Spleen (tissue), 11 donors: Measurements from ENCODE around the gene CUL7. TPM values are rescaled to one million over a fixed set of nuclear protein-coding genes. Genes with fewer than 3 reads are reported as not detected.

Experiments used
- DNase-seq: peaks from one replicate; pipeline ENCODE4 v3.0.0-alpha.2; 2020
- H3K27ac ChIP-seq, 8 donors: fragments of 200-600 bp; sonication (generic) in 7 of 8; 1 replicate in 4 of 8; 2 replicates in 4 of 8; pipeline versions ENCODE4 v1.5.0 to v1.8.0; 2016 to 2021; ENCODE audit warnings: inconsistent platforms in 4 of 8, mild to moderate bottlenecking in 4 of 8, moderate library complexity in 1 of 8
- H3K27me3 ChIP-seq, 7 donors: fragments of 200-600 bp; sonication (generic) in 6 of 7; replicated peaks in 1 of 7; 1 replicate in 4 of 7; 2 replicates in 3 of 7; pipeline versions ENCODE4 v1.5.0 to v1.8.0; 2016 to 2021; ENCODE audit warnings: inconsistent platforms in 3 of 7, mild to moderate bottlenecking in 1 of 7
- H3K36me3 ChIP-seq, 6 donors: fragments of 200-600 bp; sonication (generic) in 5 of 6; 1 replicate in 4 of 6; 2 replicates in 2 of 6; pipeline versions ENCODE4 v1.5.0 to v1.8.0; 2016 to 2021; ENCODE audit warnings: inconsistent platforms in 2 of 6
- H3K4me1 ChIP-seq, 6 donors: fragments of 200-600 bp; sonication (generic) in 5 of 6; 1 replicate in 3 of 6; 2 replicates in 3 of 6; pipeline versions ENCODE4 v1.5.0 to v1.8.0; 2016 to 2021; ENCODE audit warnings: inconsistent platforms in 3 of 6
- H3K4me3 ChIP-seq, 8 donors: fragments of 200-600 bp; sonication (generic) in 7 of 8; 1 replicate in 4 of 8; 2 replicates in 4 of 8; pipeline versions ENCODE4 v1.5.0 to v1.8.0; 2016 to 2021; ENCODE audit warnings: inconsistent platforms in 4 of 8, mild to moderate bottlenecking in 4 of 8, moderate library complexity in 2 of 8
- H3K9me3 ChIP-seq, 8 donors: fragments of 200-600 bp; sonication (generic) in 7 of 8; 1 replicate in 4 of 8; 2 replicates in 4 of 8; pipeline versions ENCODE4 v1.5.0 to v1.8.0; 2016 to 2021; ENCODE audit warnings: inconsistent platforms in 4 of 8
- POLR2A ChIP-seq, 3 donors: fragments of 450-650 bp; IDR thresholded peaks; one replicate each; pipeline ENCODE4 v1.5.1; 2017; ENCODE audit warnings: antibody characterized with exemption in 3 of 3, mild to moderate bottlenecking in 1 of 3
- POLR2AphosphoS5 ChIP-seq, 3 donors: sonication (generic); formaldehyde crosslinking; IDR thresholded peaks; one replicate each; pipeline ENCODE4 v1.5.1; 2017; ENCODE audit warnings: antibody characterized with exemption in 3 of 3
- WGBS, 5 donors: extraction: QIAGEN DNeasy Blood & Tissue Kit in 3 of 5; methylation state at CpG; one replicate each; pipeline versions ENCODE4 v1.1.5 to v1.1.7; 2013 to 2018; 5-methylcytosine and 5-hydroxymethylcytosine counted together
- intact Hi-C: fragments of 100-400 bp; cut with DNase I; formaldehyde crosslinking; loops from one replicate; pipeline ENCODE4 v1.15.0; 2023; ENCODE audit warnings: low total_unique reads
- polyA plus RNA-seq, 3 donors: library from polyadenylated mRNA; stranded (reverse); fragments of 200-250 nt; gene quantifications; one replicate each; pipeline ENCODE4 v1.2.1, GENCODE V29; 2013
- total RNA-seq, 7 donors: library from RNA; depleted of rRNA in 3 of 7; stranded (reverse); fragments of >200 nt in 3 of 7; fragmentation: NEBNext Ultra II Directional in 4 of 7; extraction: Animal tissue kit (Norgen Biotek cat#: 25700) in 4 of 7; gene quantifications; one replicate each; pipeline versions ENCODE4 v1.1.0 to v1.2.1, GENCODE V29; 2016 to 2021
- TF ChIP-seq, protein P1 (sequence below), 11 experiments: fragments of 200-600 bp in 7 of 11; fragments of 450-650 bp in 4 of 11; sonication (generic) in 4 of 11; IDR thresholded peaks in 8 of 11; conservative IDR thresholded peaks in 3 of 11; 1 replicate in 7 of 11; 2 replicates in 4 of 11; pipeline versions ENCODE4 v1.4.0 to v1.8.0; 2016 to 2021; ENCODE audit warnings: antibody characterized with exemption in 11 of 11, inconsistent platforms in 4 of 11, mild to moderate bottlenecking in 1 of 11
- donor health status: healthy with polysubstance abuse.
- donor health status: DM: no; HTN: no; CAD: no; lungs with moderate emphysema.
- donor health status: DM: no; HTN: no; CAD: no.
- donor health status: Bipolar disorder and iron deficiency.
- donor health status: healthy.
- donor health status: DM: no; HTN: no; CAD: no.
- donor health status: DM: yes; HTN: yes; CAD: no.

The CUL7 gene
- total and polyA plus RNA-seq, 10 donors: 3.6 to 23.1 (median 13.7) TPM

DNA sequence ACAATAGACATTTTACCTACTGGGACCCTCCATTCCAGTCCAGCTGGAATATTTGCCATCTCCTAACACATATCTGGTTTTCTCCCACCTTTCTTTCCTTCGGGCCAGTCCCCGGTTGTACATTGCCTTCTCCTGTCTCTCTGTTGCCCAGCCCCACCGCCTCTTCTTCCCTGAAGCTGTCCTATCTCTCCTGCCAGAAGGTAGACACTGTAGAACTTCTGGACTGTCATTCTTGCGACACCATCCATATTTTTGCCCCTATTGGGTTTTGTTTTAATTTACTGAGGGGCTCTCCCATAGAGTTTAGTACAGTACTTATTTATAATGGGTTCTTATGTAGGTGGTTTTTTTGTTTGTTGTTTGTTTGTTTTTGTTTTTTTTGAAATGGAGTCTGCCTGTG lies 27.4 kb upstream of the CUL7 start:
- Histone ChIP-seq H3K4me1 (peaks cover 0 to 18% (median 12%) of the 10 kb centered on the region in 6 donors), H3K27me3 (peaks cover 0 to 20% (median 18%) of the 10 kb centered on the region in 7 donors), H3K9me3 (no peaks in the 10 kb centered on the region), H3K4me3 (no peak overlapping the region), H3K36me3 (no peaks in the 10 kb centered on the region), H3K27ac (no peak overlapping the region)
- intact Hi-C loops: no loop called here
- 89 to 97% (median 93%) methylated on average over 4 of the region's 4 CpGs for WGBS, 5 donors
- no peak for TF ChIP-seq POLR2A (IDR thresholded peaks at IDR 0.05)
- no peak for TF ChIP-seq POLR2AphosphoS5 (IDR thresholded peaks at IDR 0.05)
- TF ChIP-seq, protein P1, sequence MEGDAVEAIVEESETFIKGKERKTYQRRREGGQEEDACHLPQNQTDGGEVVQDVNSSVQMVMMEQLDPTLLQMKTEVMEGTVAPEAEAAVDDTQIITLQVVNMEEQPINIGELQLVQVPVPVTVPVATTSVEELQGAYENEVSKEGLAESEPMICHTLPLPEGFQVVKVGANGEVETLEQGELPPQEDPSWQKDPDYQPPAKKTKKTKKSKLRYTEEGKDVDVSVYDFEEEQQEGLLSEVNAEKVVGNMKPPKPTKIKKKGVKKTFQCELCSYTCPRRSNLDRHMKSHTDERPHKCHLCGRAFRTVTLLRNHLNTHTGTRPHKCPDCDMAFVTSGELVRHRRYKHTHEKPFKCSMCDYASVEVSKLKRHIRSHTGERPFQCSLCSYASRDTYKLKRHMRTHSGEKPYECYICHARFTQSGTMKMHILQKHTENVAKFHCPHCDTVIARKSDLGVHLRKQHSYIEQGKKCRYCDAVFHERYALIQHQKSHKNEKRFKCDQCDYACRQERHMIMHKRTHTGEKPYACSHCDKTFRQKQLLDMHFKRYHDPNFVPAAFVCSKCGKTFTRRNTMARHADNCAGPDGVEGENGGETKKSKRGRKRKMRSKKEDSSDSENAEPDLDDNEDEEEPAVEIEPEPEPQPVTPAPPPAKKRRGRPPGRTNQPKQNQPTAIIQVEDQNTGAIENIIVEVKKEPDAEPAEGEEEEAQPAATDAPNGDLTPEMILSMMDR (IDR thresholded peaks at IDR 0.05 in 8 of 11, conservative IDR thresholded peaks at IDR 0.05 in 3 of 11): no peak
- peak; percentile 35 for DNase-seq

DNA sequence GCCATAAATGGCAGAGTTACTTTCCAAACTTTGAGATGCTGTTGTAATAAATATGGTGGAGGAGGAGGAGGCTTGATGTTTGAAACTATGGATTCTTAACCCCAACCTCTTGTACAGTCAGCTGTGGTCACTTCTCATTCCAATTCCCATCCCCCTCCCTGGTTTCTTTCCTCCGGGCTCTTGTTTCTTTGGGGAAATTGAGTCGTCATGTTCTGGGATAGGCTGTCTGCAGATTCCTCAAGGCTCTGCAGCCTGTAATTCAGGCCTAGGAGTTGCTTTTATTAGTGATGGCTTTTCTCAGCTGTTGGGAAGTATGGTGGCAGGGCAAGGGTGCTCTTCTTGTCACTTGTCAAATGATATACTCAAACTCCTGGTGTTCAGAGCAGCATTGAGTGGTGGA lies 25.0 kb upstream of the CUL7 start:
- TF ChIP-seq, protein P1 (IDR thresholded peaks at IDR 0.05 in 8 of 11, conservative IDR thresholded peaks at IDR 0.05 in 3 of 11): no peak
- TF ChIP-seq POLR2AphosphoS5 (IDR thresholded peaks at IDR 0.05) (no peak), POLR2A (IDR thresholded peaks at IDR 0.05) (no peak)
- no peak for DNase-seq
- no peak overlapping the region for H3K4me3 ChIP-seq
- H3K27ac ChIP-seq: peak overlapping the region in 5 of 8 donors; percentile 30 to 83 (median 61)
- no peaks in the 10 kb centered on the region for H3K9me3 ChIP-seq
- peaks cover 0 to 30% (median 19%) of the 10 kb centered on the region in 6 donors for H3K4me1 ChIP-seq
- H3K36me3 ChIP-seq: peaks cover 0 to 16% (median 4%) of the 10 kb centered on the region in 6 donors
- 74 to 89% (median 86%) methylated on average over 2 of the region's 2 CpGs for WGBS, 5 donors
- intact Hi-C loops: no loop called here
- H3K27me3 ChIP-seq: peaks cover 0 to 30% (median 18%) of the 10 kb centered on the region in 7 donors

DNA sequence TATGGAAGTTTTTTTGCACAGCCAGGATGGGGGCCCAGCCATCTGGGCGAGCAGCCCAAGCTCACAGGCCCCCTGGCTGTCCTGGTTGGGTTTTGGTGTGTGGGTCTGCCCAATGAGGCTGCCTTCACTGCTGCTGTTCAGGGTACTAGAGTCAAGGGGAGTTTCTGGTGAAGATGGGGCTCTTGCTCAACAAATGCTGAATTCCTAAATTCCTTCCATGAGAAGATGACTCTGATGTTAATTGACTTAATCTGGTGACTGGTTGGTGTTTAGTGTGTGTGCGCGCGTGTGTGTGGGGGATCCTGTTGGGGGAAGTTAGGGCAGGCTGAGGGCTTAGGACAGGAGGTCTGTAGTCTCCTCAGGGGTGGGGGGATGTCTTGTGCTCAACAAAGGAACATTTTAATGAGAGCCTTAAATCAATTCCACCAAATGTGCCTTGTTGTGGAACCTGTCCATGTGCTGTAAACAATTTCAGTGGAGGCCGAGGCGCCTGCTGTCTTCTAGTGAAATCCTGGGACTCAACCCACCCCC lies 24.4 kb upstream of the CUL7 start:
- WGBS, 5 donors: 75 to 88% (median 84%) methylated on average over 6 of the region's 6 CpGs
- Histone ChIP-seq H3K36me3 (peaks cover 0 to 23% (median 8%) of the 10 kb centered on the region in 6 donors), H3K9me3 (no peaks in the 10 kb centered on the region), H3K4me3 (peak overlapping the region in 4 of 8 donors; percentile 50 to 72 (median 58)), H3K27ac (peak overlapping the region in 6 of 8 donors; percentile 16 to 83 (median 72)), H3K27me3 (peaks cover 0 to 30% (median 18%) of the 10 kb centered on the region in 7 donors), H3K4me1 (peaks cover 0 to 30% (median 19%) of the 10 kb centered on the region in 6 donors)
- DNase-seq: no peak
- TF ChIP-seq POLR2AphosphoS5 (IDR thresholded peaks at IDR 0.05): no peak
- TF ChIP-seq POLR2A (IDR thresholded peaks at IDR 0.05): no peak
- TF ChIP-seq, protein P1 (IDR thresholded peaks at IDR 0.05 in 8 of 11, conservative IDR thresholded peaks at IDR 0.05 in 3 of 11): no peak
- intact Hi-C loops: no loop called here

DNA sequence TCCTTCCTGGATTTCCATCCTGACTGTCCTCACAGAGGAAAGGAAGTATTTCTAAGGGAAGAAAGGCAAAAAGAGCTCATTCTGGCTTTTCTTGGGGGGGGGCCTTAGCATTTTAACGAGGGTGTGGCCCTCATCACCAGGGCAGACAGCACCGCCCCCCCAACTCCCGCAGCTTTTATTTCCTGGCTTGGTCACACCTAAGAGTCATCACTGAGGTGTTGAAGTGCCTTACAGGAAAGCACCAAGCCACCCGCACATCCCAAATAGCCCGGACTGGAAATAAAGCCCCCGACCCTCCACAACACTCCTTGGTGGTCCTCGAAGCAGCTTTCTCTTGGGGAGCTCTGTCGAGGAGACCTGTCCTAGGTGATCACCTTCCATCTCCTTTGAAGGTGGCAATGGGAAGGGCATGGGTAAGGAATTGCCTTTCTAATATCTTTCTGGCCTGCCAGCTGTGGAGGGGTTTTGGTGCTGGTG lies 23.7 kb upstream of the CUL7 start:
- TF ChIP-seq POLR2A (IDR thresholded peaks at IDR 0.05): no peak
- TF ChIP-seq POLR2AphosphoS5 (IDR thresholded peaks at IDR 0.05): no peak
- TF ChIP-seq, protein P1 (IDR thresholded peaks at IDR 0.05 in 8 of 11, conservative IDR thresholded peaks at IDR 0.05 in 3 of 11): no peak
- 35 to 56% (median 51%) methylated on average over 8 of the region's 8 CpGs for WGBS, 5 donors
- peak overlapping the region; percentile 33 to 72 (median 52) for H3K4me3 ChIP-seq
- H3K27ac ChIP-seq: peak overlapping the region in 7 of 8 donors; percentile 16 to 83 (median 74)
- no peaks in the 10 kb centered on the region for H3K9me3 ChIP-seq
- intact Hi-C loops: no loop called here
- H3K27me3 ChIP-seq: peaks cover 0 to 30% (median 18%) of the 10 kb centered on the region in 7 donors
- no peak for DNase-seq
- H3K4me1 ChIP-seq: peaks cover 0 to 30% (median 19%) of the 10 kb centered on the region in 6 donors
- H3K36me3 ChIP-seq: peaks cover 0 to 30% (median 14%) of the 10 kb centered on the region in 6 donors
